ENCODE measurements around the gene PTPRN2. TPM values are rescaled to one million over a fixed set of nuclear protein-coding genes. Genes with fewer than 3 reads are reported as not detected.

The PTPRN2 gene
- total and polyA plus RNA-seq, 2 of the 13 experiments (the other 11 are each of a cell fraction or from before 2014, with no cell fraction given): 2.5 to 24.2 TPM

GRCh38 chr7:157929671-157930070 lies 658.0 kb downstream of the PTPRN2 start:
- no peak for TF ChIP-seq TAF1 (CRISPR knock-in tag; IDR thresholded peaks at IDR 0.05)
- TF ChIP-seq EZH2 (conservative IDR thresholded peaks at IDR 0.05; ENCODE audit: low read depth, low read length): no peak
- no peak for TF ChIP-seq ZBTB25 (CRISPR knock-in tag; IDR thresholded peaks at IDR 0.05)
- TF ChIP-seq JUND (CRISPR knock-in tag; IDR thresholded peaks at IDR 0.05): no peak
- TF ChIP-seq TERF1 (CRISPR knock-in tag; IDR thresholded peaks at IDR 0.05): no peak
- TF ChIP-seq ZNF326 (CRISPR knock-in tag; IDR thresholded peaks at IDR 0.05; ENCODE audit: borderline replicate concordance): no peak
- no peak for TF ChIP-seq ZNF446 (CRISPR knock-in tag; IDR thresholded peaks at IDR 0.05)
- TF ChIP-seq NFYC (CRISPR knock-in tag; IDR thresholded peaks at IDR 0.05): no peak
- no peak for TF ChIP-seq ZBTB37 (CRISPR knock-in tag; IDR thresholded peaks at IDR 0.05)
- TF ChIP-seq ZKSCAN8 (CRISPR knock-in tag; IDR thresholded peaks at IDR 0.05; ENCODE audit: borderline replicate concordance): no peak
- TF ChIP-seq STAG1 (CRISPR knock-in tag; IDR thresholded peaks at IDR 0.05): no peak
- TF ChIP-seq ZFP36L1 (CRISPR knock-in tag; IDR thresholded peaks at IDR 0.05): no peak
- no peak for TF ChIP-seq ZMYM3 (CRISPR knock-in tag; IDR thresholded peaks at IDR 0.05)
- no peak for TF ChIP-seq SUZ12 (IDR thresholded peaks at IDR 0.05; ENCODE audit: low read depth, low read length)
- no peak for TF ChIP-seq IRX3 (CRISPR knock-in tag; IDR thresholded peaks at IDR 0.05; ENCODE audit: borderline replicate concordance, low read depth)
- TF ChIP-seq ZNF678 (CRISPR knock-in tag; IDR thresholded peaks at IDR 0.05): no peak
- no peak for TF ChIP-seq ZNF296 (CRISPR knock-in tag; conservative IDR thresholded peaks at IDR 0.05)
- TF ChIP-seq RARA (CRISPR knock-in tag; IDR thresholded peaks at IDR 0.05): no peak
- TF ChIP-seq ZNF30 (CRISPR knock-in tag; IDR thresholded peaks at IDR 0.05): no peak
- peaks cover 0 to 13% of the 10 kb centered on the region in 2 experiments; a peak in 3 of 5 replicates for H3K27me3 ChIP-seq (ENCODE audit: control insufficient read depth in 1 of 2, insufficient read depth in 2 of 2, low read length in 2 of 2)
- no peaks in the 10 kb centered on the region for H3K36me3 ChIP-seq (replicated peaks in 1 of 2; ENCODE audit: control insufficient read depth in 1 of 2, insufficient read depth in 2 of 2, low read length in 2 of 2)
- ChIA-PET CTCF (ENCODE audit: low intra/inter-chr PET ratio, low total read pairs) (no interaction called here), POLR2A (no interaction called here)
- H3K4me1 ChIP-seq (ENCODE audit: insufficient read depth, low read length): no peaks in the 10 kb centered on the region
- 0 out of 2 replicates have a peak, but pooled peaks cover 3% of the 10 kb centered on the region for H4K20me1 ChIP-seq (ENCODE audit: insufficient read depth, low read length)
- H3K9me3 ChIP-seq (ENCODE audit: low read length): peaks cover 23% of the 10 kb centered on the region
- 72% methylated on average over 6 of the region's 16 CpGs for WGBS (ENCODE audit: low lambda C conversion rate)
- BruUV-seq (replicated peaks): no TSS peak
- H3K27ac ChIP-seq (ENCODE audit: extremely low read length, insufficient read depth, low read length): no peak overlapping the region
- DNase-seq (ENCODE audit: low spot score): no peak
- no peak overlapping the region for H3K9ac ChIP-seq (ENCODE audit: insufficient read depth, low read depth, low read length)
- H3K79me2 ChIP-seq (ENCODE audit: insufficient read depth, low read length): no peaks in the 10 kb centered on the region
- no peak overlapping the region for H3K4me3 ChIP-seq (replicated peaks in 1 of 3; ENCODE audit: insufficient read depth in 1 of 3, low read depth in 2 of 3, low read length in 3 of 3)
- H3K4me2 ChIP-seq (ENCODE audit: low read depth, low read length): no peak overlapping the region
- in situ Hi-C loops (cut with HindIII; ENCODE audit: extremely low pct_ligation_motif_present, low pct_unique_long_range_greater_than_20kb) (no loop called here), intact Hi-C loops (cut with micrococcal nuclease; ENCODE audit: unreplicated experiment) (no loop called here)
- FAIRE-seq: no peak
- ATAC-seq: no peak
- no peak overlapping the region for H2AFZ ChIP-seq (ENCODE audit: low read length)
